Dedifferentiated amniotic fluid mesenchymal stem cell (primary cell): ENCODE measurements around the gene SRRT.
"Not testable (repeated sequence)": the region's sequence is repeated elsewhere in the genome, so short reads cannot be mapped to it uniquely, and the experiment has no call there.

Experiments used
- DNase-seq: peaks from one replicate; pipeline ENCODE4 v3.0.0-alpha.2; 2016; ENCODE audit errors: extremely low spot score

Gene SRRT

GRCh38 chr7:100935381-100935780 is 60.5 kb downstream of the SRRT start:
- not testable (repeated sequence) for DNase-seq

GRCh38 chr7:100936167-100936566 is 61.3 kb downstream of the SRRT start:
- DNase-seq, result not testable (repeated sequence)
